GM19099 (cell line): Measurements from ENCODE around the gene ZNF576.

Experiments used
- POLR2A ChIP-seq: IDR thresholded peaks from 3 replicates; pipeline ENCODE4 v1.6.1; 2011; ENCODE audit warnings: low read depth; ENCODE audit not compliant: insufficient read length; ENCODE audit errors: extremely low read depth

ZNF576 gene

GRCh38 chr19:43642531-43642930, 46.1 kb downstream of the ZNF576 start:
- no peak for TF ChIP-seq POLR2A

DNA sequence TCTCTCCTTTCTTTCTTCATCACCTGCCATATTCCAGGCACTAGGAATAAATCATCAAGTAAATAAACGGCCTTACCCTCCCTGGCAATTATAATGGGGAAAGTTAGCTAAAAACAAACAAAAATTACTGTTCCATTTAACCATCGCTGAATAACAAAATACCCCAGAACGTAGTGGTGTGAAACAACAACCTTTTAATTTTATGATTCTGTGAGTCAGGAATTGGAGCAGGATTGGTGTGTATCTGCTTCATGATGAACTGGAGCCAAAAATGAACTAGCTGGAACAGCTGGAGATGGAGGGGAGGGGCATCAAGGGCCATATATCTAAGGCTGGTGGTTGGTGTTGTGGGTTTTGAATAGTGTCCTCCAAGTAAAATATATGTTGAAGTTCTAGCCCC, 46.9 kb downstream of the ZNF576 start:
- no peak for TF ChIP-seq POLR2A

DNA sequence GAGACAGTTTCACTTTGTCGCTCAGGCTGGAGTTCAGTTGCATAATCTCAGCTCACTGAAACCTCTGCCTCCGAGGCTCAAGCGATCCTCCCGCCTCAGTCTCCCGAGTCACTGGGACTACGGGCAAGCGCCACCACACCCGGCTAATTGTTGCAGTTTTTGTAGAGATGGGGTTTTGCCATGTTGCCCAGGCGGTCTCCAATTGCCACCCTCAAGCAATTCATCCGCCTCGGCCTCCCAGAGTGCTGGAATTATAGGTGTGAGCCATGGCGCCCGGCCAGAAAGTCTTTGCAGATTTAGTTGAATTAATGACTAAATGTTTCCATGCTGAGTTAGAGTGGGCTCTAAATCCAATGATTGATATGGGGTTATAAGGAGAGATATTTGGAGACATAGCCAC, 47.8 kb downstream of the ZNF576 start:
- no peak for TF ChIP-seq POLR2A

DNA sequence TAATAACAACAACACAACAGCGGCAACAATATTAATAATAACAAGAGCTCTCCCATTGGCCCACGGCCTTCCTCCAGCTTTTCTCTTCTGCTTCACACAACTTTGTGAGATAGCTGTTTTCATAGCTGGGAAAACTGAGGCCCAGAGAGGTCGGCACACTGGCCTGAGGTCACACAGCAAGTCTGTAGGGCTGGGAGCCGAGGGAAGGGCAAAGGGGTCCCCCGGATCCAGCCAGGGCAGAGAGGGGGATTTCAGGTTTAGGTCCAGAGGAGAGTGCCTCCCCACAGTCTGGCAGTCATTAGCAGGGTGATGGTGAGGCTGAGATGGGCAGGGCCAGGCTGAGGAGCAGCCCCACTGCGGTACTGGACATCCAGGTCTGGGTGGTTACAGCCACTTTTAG, 52.2 kb downstream of the ZNF576 start:
- TF ChIP-seq POLR2A: no peak

GRCh38 chr19:43649514-43649913, 53.1 kb downstream of the ZNF576 start:
- no peak for TF ChIP-seq POLR2A
